ENCODE data around the gene TNRC18.

GRCh38 chr7:5463031-5463430, 39.4 kb upstream of the TNRC18 start:
- TF ChIP-seq CTCF (IDR thresholded peaks at IDR 0.05) (no peak), POLR2A (IDR thresholded peaks at IDR 0.05) (no peak)

Measured in Peyer's patch (tissue), 4 donors.